GM08714 (cell line): Measurements from ENCODE around the gene L3MBTL1.

Experiments used
- H3K4me3 ChIP-seq: fragments of 200-500 bp; sonication (Bioruptor generic); 2 replicates; pipeline ENCODE4 v1.5.1; 2014; ENCODE audit warnings: mild to moderate bottlenecking, low read length, inconsistent platforms
- ZNF274 ChIP-seq: IDR thresholded peaks from 2 replicates; pipeline ENCODE4 v1.6.1; 2012; ENCODE audit warnings: mild to moderate bottlenecking, low read depth, low read length

L3MBTL1 gene

DNA sequence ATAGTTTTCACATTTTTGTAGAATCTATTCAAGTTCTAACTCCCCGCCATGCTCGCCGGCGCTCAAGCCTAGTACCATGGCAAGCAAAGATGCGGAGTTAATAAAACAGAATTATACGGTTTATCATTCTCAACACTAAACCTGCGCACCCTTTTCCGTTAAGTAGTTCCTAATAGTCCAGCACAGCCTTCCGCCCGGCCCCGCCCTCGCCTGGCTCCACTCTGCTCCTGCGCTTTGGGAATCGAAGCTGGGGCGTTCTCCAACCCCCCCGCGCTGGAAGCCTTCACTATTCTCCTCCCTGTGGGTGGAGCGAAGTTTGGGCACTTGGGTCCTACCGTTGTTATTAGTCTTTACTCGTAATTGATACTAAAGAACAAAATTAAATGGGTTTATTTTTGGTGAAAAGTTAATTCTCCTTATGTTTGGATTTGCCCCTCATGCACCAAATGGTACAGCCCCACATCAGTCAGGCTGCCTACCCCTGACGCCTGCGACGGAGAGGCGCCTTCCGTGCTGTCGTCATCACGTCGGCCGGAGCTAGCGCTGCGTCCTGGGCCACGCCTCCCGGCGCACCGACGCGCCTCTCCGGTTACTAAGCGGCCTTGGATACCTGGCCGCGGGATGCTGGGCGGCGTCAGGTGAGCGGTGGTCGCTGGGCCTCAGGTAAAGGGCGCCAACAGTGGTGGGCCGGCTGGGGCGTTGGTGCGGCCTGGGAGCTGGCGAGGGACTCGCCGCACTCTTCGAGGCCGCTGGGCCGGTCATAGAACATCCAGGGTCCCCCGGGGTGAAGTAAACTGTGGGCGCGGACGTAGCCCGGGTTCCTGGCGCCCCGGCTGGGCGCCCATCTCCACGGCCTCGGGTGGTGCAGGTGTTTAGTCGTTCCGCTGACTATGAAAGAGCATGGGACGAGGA is 83.2 kb downstream of the L3MBTL1 start, which contains the start of gene IFT52:
TSS of gene IFT52 (plus strand) at position 546 of the 912 bp plus-strand sequence. CDS start 3,762 bp downstream, outside the sequence.
- no peak for TF ChIP-seq ZNF274
- H3K4me3 ChIP-seq: peak within 1 kb of the TSS; percentile 90
